ENCODE data around the gene BAAT.

The BAAT gene

DNA sequence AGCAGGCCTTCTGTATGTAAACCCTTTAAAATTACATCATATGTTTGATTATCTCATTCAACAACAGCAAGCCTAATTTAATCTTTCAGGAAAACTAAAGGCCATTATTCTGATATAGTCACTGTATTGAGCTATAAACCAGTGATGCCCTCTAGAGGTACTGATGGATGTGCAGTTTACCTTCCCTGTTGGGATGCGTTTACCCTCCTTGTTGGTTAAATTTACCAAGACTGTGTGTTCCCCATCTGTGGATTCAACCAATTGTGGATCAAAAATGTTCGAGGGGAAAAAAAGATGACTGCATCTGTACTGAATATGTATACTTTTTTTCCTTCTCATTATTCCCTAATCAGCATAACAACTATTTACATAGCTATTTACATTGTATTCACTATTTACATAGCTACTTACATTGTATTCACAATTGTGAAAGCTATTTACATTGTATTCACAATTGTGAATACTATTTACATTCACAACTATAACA is 3.7 kb upstream of the BAAT start:
- Histone ChIP-seq H3K79me2 (ENCODE audit: control insufficient read depth, low read length) (peaks cover 31% of the 10 kb centered on the region), H3K9me3 (ENCODE audit: control insufficient read depth, insufficient read depth, low read length) (peaks cover 7% of the 10 kb centered on the region; the same call in 1 of the 2 replicates), H3F3A (ENCODE audit: control insufficient read depth, insufficient read depth) (0 out of 2 replicates have a peak, but pooled peaks cover 2% of the 10 kb centered on the region), H3K4me1 (ENCODE audit: control insufficient read depth, low read length) (no peaks in the 10 kb centered on the region), H3K4me2 (ENCODE audit: low read length) (no peak overlapping the region), H3K4me3 (ENCODE audit: low read length) (no peak overlapping the region), H4K20me1 (ENCODE audit: control insufficient read depth, insufficient read depth, low read depth, low read length) (no peaks in the 10 kb centered on the region), H3K9me2 (replicated peaks; ENCODE audit: control insufficient read depth, low read length) (no peaks in the 10 kb centered on the region), H3K27me3 (ENCODE audit: control insufficient read depth, low read length) (no peaks in the 10 kb centered on the region), H3K27ac (ENCODE audit: low read depth, low read length) (no peak overlapping the region), H3K36me3 (ENCODE audit: control insufficient read depth, low read length) (peaks cover 65% of the 10 kb centered on the region)
- TF ChIP-seq CTCF (IDR thresholded peaks at IDR 0.05; ENCODE audit: low read depth, low read length, poor library complexity, severe bottlenecking) (no peak), EZH2phosphoT487 (IDR thresholded peaks at IDR 0.05; ENCODE audit: borderline replicate concordance, low read length) (no peak)

- Histone ChIP-seq H4K20me1 (ENCODE audit: control insufficient read depth, insufficient read depth, low read depth, low read length) (no peaks in the 10 kb centered on the region), H3K4me1 (ENCODE audit: control insufficient read depth, low read length) (no peaks in the 10 kb centered on the region), H3K4me3 (ENCODE audit: low read length) (no peak overlapping the region), H3K4me2 (ENCODE audit: low read length) (no peak overlapping the region), H3K36me3 (ENCODE audit: control insufficient read depth, low read length) (peaks cover 62% of the 10 kb centered on the region), H3K79me2 (ENCODE audit: control insufficient read depth, low read length) (peaks cover 25% of the 10 kb centered on the region), H3K27me3 (ENCODE audit: control insufficient read depth, low read length) (no peaks in the 10 kb centered on the region), H3K27ac (ENCODE audit: low read depth, low read length) (no peak overlapping the region), H3F3A (ENCODE audit: control insufficient read depth, insufficient read depth) (0 out of 2 replicates have a peak, but pooled peaks cover 2% of the 10 kb centered on the region), H3K9me2 (replicated peaks; ENCODE audit: control insufficient read depth, low read length) (no peaks in the 10 kb centered on the region), H3K9me3 (ENCODE audit: control insufficient read depth, insufficient read depth, low read length) (peaks cover 3% of the 10 kb centered on the region; the same call in 1 of the 2 replicates)
- TF ChIP-seq CTCF (IDR thresholded peaks at IDR 0.05; ENCODE audit: low read depth, low read length, poor library complexity, severe bottlenecking) (peak; percentile 77), EZH2phosphoT487 (IDR thresholded peaks at IDR 0.05; ENCODE audit: borderline replicate concordance, low read length) (no peak)
Measured at GRCh38 chr9:101387871-101388506, 3.2 kb upstream of the BAAT start.

DNA sequence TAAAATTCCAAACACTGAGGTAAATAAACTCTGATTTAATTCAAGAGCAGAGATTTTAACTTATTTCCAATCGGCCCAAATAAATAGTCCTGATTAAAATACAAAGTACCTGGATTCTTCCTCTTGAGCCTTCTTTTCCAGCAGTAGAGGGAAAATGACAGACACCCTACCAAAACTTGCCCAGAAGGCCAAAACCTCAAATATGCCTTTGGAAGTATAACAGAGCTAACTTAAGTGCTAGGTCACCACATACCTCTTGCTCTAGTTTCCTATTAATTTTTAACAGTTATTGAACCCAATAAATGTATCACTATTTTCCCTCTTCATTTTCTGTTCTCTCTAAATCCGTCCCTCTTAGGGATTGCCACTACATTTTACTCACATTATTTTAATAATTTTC is 1.4 kb downstream of the BAAT start:
- no peaks in the 10 kb centered on the region for H3K9me3 ChIP-seq (ENCODE audit: control insufficient read depth, insufficient read depth, low read length)
- H4K20me1 ChIP-seq (ENCODE audit: control insufficient read depth, insufficient read depth, low read depth, low read length): no peaks in the 10 kb centered on the region
- no peak for TF ChIP-seq CTCF (IDR thresholded peaks at IDR 0.05; ENCODE audit: low read depth, low read length, poor library complexity, severe bottlenecking)
- TF ChIP-seq EZH2phosphoT487 (IDR thresholded peaks at IDR 0.05; ENCODE audit: borderline replicate concordance, low read length): no peak
- no peak overlapping the region for H3K4me3 ChIP-seq (ENCODE audit: low read length)
- 0 out of 2 replicates have a peak, but pooled peaks cover 2% of the 10 kb centered on the region for H3F3A ChIP-seq (ENCODE audit: control insufficient read depth, insufficient read depth)
- no peaks in the 10 kb centered on the region for H3K79me2 ChIP-seq (ENCODE audit: control insufficient read depth, low read length)
- peaks cover 18% of the 10 kb centered on the region for H3K36me3 ChIP-seq (ENCODE audit: control insufficient read depth, low read length)
- no peaks in the 10 kb centered on the region for H3K9me2 ChIP-seq (replicated peaks; ENCODE audit: control insufficient read depth, low read length)
- H3K4me2 ChIP-seq (ENCODE audit: low read length): no peak overlapping the region
- no peaks in the 10 kb centered on the region for H3K4me1 ChIP-seq (ENCODE audit: control insufficient read depth, low read length)
- H3K27ac ChIP-seq (ENCODE audit: low read depth, low read length): no peak overlapping the region
- H3K27me3 ChIP-seq (ENCODE audit: control insufficient read depth, low read length): no peaks in the 10 kb centered on the region

All from DOHH2 (cell line).